NCI-H82 treated with DMSO at 0.1 percent for 48 hours (cell line): Measurements from ENCODE around the gene ERMN.

Source experiments
- DNase-seq: peaks from one replicate; lab custom pipeline; 2025; ENCODE audit not compliant: unreplicated experiment; lab: John Stamatoyannopoulos, UW

The ERMN gene

DNA sequence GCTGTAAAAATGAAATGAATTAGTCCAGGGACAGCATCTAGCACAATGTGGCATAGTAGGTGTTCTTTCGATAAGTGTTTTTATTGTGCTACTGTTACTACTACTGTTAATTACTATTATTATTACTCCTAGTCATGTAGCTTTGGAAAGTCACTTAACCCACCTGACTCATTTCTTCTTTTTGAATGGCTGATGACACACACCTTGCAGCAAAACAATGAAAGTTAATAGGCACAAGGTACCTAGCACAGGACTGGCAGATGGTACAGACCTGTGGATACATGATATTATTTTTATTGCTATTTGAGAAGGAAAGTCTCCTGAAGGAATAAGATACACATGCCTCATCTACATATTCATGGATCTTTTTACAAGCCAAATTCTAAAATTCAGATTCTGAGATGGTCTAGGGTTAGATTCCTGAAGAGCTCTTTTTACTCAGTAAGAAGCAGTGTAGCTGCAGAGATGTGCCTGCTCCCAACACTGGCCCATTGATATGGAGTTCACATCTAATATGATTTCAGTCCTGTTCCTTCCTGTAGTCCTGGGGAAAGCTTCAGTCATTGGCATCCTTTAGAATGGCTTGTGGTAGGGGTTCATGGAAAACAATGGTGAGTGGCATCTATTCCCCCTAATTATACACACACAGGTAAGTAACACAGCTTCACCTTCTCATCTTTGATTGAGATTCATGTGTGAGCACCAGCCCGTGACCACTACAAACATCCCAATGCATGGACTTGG is 7.9 kb upstream of the ERMN start:
- DNase-seq: no peak

DNA sequence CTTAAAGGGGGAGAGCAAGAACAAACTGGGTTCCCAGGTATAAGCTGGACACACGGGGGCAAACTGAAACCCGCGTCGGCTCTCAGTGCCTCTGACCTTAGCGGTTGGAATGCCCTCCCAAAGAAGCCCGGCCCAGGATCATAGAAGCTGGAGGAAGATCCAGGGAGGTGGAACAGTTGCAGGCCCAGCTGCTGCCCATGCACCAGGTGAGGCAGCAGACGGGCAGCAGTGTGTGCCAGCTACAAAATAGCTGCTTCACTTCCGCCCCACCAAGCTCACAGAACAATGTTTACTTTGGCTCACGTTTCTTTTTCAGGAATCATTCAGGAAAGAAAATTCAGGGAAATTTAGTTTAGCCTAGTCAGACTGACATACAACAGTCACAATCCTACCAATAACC is 3.9 kb upstream of the ERMN start:
- no peak for DNase-seq

DNA sequence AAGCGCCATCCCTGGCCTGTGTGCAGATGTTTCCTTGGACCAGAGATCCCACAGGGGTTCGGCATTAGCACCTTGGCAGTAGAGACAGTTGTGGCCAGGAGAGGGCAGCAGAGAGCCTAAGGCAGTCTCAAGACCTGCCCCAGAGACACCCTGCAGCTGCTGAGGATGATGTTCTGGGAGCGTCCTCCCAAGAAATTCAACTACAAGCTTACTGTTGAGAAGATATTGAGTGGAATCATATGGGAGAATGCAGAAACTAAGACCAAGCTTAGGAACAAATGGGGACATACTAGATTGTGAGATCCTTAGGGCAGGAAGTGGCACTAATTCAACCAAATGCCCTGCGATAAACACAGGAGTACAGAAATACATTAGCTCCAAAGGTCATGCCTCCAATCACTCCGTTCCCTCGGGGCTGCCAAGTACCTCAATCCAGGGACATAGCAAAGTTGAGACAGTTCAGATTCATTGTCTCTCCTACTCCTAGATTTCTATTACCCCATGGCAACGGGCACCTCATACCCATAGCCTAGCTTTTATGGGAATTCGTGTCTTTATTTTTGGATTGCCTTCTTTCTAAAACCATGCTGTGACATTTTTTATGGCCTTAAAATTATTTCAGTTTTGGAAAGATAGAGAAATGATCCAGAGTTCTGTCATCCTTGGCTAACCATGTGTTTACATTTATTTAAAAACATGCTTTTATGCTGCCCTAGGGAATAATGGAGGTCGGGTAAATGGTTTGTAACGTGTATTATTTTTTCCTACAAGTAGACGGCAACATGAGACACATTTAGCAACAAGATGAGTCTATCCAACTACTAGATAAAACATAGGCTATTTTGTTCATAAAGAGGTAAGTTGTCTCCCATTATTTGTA is 2.2 kb upstream of the ERMN start:
- DNase-seq: peak; percentile 90

- DNase-seq: peak; percentile 87
These were observed 1.6 kb upstream of the ERMN start for GRCh38 chr2:157327200-157327599.

- peak; percentile 26 for DNase-seq
These were observed 1.1 kb upstream of the ERMN start for GRCh38 chr2:157326698-157327097.

- no peak for DNase-seq
These were observed 1.2 kb downstream of the ERMN start for GRCh38 chr2:157324331-157324843.

GRCh38 chr2:157322432-157322831 is 3.2 kb downstream of the ERMN start:
- no peak for DNase-seq

DNA sequence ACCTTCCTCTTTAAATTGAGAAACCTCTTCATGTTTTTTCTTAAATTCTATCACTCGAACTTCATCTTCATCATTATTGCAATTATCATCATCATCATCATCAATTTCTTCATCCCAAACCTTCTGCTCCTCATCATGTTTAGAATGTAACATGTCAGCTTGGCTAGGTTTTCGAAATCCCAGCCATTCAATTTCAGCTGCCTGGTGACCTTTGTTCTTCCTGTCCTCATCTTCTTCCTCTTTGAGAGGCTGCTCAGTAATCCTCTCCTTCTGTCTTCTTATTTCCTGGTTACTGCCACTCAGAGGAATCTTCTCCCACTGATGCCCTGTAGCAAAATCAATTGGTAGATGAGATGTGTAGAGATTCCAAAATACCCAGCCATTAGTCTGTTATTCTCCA is 4.2 kb downstream of the ERMN start:
- DNase-seq: no peak

DNA sequence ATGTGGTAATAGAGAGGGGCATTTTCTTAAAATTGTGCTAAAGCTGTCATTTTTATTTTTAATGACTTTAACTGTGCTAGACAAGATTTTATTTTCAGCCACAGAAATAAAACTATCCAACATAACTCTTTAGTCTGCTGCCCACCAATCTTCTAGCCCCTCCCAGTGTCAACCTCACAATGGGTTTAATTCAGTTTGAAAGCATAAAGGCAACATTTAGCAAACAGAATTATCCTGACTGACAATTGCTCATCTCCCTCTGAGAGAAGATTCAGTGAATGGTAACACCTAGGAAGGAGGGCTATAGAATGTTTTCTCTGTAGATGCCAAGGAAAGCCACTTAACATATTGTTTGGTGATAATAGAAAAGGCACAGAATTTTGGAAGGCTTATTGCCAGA is 5.2 kb downstream of the ERMN start:
- DNase-seq: no peak

GRCh38 chr2:157319795-157320194 is 5.8 kb downstream of the ERMN start:
- DNase-seq: no peak

DNA sequence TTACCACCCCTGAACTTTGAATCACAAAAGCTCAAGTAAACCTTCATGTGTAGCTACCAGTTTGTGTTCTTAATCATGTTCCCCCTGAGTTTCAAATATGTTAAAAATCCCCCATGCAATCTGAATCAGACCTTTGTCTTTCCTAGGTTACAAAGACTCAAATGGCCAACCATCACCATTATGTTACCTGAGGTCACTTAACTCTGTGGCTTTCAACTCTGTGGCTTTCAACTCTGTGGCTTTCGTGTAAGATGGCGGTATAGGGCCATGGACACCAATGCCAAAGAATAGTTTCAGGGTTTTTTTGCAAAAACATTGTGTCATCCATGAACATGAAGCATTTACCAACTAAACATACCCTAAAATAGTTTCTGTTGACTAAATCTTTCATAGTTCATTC is 6.7 kb downstream of the ERMN start:
- no peak for DNase-seq

- DNase-seq: no peak
These were observed 9.7 kb downstream of the ERMN start for GRCh38 chr2:157315901-157316300.

- no peak for DNase-seq
These were observed 12.6 kb downstream of the ERMN start for GRCh38 chr2:157312866-157313486.

- no peak for DNase-seq
These were observed 13.9 kb downstream of the ERMN start for GRCh38 chr2:157311706-157312105.

DNA sequence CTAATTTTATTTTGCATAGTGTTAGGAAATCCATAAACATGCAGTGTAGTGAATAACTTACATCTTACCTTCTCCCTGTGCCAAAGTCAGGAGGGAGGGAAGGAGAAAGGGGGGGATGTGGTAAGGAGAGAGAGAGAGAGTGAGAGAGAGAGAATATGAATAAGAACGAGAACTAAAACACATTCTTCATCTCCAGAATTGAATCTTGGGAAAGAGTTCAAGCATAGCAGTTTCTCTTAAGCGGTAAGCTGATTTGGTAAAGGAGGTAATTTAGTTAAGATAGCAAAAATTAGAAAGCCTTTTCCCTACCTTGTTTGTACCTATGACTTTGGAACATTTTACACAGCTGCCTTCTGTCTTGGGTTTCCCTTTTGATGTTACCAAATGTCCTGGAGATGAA is 15.7 kb downstream of the ERMN start:
- DNase-seq: no peak

- no peak for DNase-seq
These were observed 18.6 kb downstream of the ERMN start for GRCh38 chr2:157307021-157307420.

DNA sequence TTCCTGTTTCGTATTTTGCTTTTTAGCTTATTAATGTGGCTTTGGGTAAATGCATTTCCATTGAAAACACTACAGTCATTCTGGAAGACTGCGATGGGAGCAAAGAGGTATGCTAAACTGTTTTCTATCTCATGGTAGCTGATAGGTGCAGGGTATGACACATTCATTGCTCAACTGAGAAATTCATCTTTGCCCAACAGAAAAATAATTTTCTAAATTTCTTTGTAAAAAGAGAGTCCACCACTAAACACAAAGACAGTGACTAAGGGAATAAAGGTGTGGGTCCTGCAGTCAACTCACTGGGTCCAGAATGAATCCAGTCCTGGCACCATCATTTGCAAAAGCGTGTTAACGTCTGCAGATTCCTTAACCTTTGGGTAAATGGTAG is 19.9 kb downstream of the ERMN start:
- no peak for DNase-seq

DNA sequence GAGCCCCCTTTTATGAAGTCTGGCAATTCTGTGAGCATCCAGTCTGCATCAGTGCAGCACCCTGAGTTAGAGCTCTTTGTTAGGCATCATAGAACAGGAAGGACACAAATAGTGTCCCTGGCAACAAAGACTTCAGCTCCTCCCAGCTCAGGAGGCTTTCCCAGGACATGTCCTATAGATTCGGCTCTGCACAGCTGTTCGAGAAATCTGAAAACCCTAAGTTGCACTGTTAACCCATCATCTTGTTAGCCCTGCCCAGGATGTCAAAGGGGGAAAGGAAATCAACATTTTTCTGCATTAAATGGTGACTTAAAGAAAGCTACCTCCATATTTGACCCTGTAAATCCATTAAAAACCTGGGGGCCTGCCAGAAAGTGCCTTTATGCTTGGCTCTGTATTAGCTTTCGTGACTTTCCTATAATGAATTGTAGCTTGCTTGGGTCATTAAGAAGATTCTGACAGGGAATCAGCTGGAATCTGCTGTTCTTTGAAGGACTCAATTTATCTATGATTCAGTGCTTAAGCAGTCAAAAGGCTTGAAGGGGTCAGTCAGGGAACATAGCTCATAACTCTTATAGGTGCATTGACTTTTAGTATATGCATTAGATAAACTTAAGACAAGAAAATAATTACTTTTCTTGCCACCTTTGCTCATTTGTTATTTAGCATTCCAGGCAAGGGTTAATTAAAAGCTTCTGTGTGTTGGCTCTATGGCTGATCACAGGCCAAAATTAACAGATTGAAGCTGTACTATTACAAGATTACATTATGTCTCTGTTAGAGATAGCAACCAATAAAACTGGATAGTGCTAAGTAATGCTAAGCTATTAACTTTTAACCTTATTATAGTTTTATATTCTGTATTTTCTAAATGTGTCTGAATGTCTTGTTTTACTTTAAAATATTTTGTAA is 20.6 kb downstream of the ERMN start:
- DNase-seq: peak; percentile 89

- DNase-seq: no peak
These were observed 22.0 kb downstream of the ERMN start for GRCh38 chr2:157303612-157304011.

- DNase-seq: peak; percentile 68
These were observed 23.0 kb downstream of the ERMN start for GRCh38 chr2:157302492-157303099.
